ENCODE data around the gene AXDND1. TPM values are rescaled to one million over a fixed set of nuclear protein-coding genes. Genes with fewer than 3 reads are reported as not detected.

AXDND1 gene
- total RNA-seq, 1 donor from 2014 or later: not detected

- intact Hi-C loops (cut with DNase I): no loop called here
- no peak for TF ChIP-seq POLR2AphosphoS5 (IDR thresholded peaks at IDR 0.05; ENCODE audit: insufficient read depth in 1 of 2, low read depth in 1 of 2)
- TF ChIP-seq POLR2A (IDR thresholded peaks at IDR 0.05): no peak
- TF ChIP-seq, protein P1, sequence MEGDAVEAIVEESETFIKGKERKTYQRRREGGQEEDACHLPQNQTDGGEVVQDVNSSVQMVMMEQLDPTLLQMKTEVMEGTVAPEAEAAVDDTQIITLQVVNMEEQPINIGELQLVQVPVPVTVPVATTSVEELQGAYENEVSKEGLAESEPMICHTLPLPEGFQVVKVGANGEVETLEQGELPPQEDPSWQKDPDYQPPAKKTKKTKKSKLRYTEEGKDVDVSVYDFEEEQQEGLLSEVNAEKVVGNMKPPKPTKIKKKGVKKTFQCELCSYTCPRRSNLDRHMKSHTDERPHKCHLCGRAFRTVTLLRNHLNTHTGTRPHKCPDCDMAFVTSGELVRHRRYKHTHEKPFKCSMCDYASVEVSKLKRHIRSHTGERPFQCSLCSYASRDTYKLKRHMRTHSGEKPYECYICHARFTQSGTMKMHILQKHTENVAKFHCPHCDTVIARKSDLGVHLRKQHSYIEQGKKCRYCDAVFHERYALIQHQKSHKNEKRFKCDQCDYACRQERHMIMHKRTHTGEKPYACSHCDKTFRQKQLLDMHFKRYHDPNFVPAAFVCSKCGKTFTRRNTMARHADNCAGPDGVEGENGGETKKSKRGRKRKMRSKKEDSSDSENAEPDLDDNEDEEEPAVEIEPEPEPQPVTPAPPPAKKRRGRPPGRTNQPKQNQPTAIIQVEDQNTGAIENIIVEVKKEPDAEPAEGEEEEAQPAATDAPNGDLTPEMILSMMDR (IDR thresholded peaks at IDR 0.05): no peak
- H3K36me3 ChIP-seq: no peaks in the 10 kb centered on the region
- H3K27ac ChIP-seq: no peak overlapping the region
- H3K4me1 ChIP-seq: peaks cover 12% of the 10 kb centered on the region
- DNase-seq (ENCODE audit: extremely low spot score in 2 of 2): no peak
- H3K9me3 ChIP-seq: no peaks in the 10 kb centered on the region
- H3K4me3 ChIP-seq: no peak overlapping the region
- H3K27me3 ChIP-seq: no peaks in the 10 kb centered on the region
Measured at GRCh38 chr1:179587336-179587735, 221.6 kb downstream of the AXDND1 start.

- no peak overlapping the region for H3K4me3 ChIP-seq
- H3K27ac ChIP-seq: no peak overlapping the region
- no peaks in the 10 kb centered on the region for H3K27me3 ChIP-seq
- peaks cover 12% of the 10 kb centered on the region for H3K4me1 ChIP-seq
- no peaks in the 10 kb centered on the region for H3K9me3 ChIP-seq
- DNase-seq (ENCODE audit: extremely low spot score in 2 of 2): no peak
- TF ChIP-seq, protein P1 (IDR thresholded peaks at IDR 0.05): no peak
- no peak for TF ChIP-seq POLR2AphosphoS5 (IDR thresholded peaks at IDR 0.05; ENCODE audit: insufficient read depth in 1 of 2, low read depth in 1 of 2)
- no peak for TF ChIP-seq POLR2A (IDR thresholded peaks at IDR 0.05)
- no peaks in the 10 kb centered on the region for H3K36me3 ChIP-seq
- intact Hi-C loops (cut with DNase I): no loop called here
Measured at GRCh38 chr1:179588425-179589024, 222.8 kb downstream of the AXDND1 start.

- no peaks in the 10 kb centered on the region for H3K36me3 ChIP-seq
- DNase-seq (ENCODE audit: extremely low spot score in 2 of 2): no peak
- intact Hi-C loops (cut with DNase I): no loop called here
- peaks cover 12% of the 10 kb centered on the region for H3K4me1 ChIP-seq
- H3K27me3 ChIP-seq: no peaks in the 10 kb centered on the region
- no peak overlapping the region for H3K27ac ChIP-seq
- H3K9me3 ChIP-seq: no peaks in the 10 kb centered on the region
- no peak overlapping the region for H3K4me3 ChIP-seq
- TF ChIP-seq POLR2A (IDR thresholded peaks at IDR 0.05) (no peak), POLR2AphosphoS5 (IDR thresholded peaks at IDR 0.05; ENCODE audit: insufficient read depth in 1 of 2, low read depth in 1 of 2) (no peak)
- TF ChIP-seq, protein P1 (IDR thresholded peaks at IDR 0.05): no peak
Measured at GRCh38 chr1:179589509-179589908, 223.7 kb downstream of the AXDND1 start.

DNA sequence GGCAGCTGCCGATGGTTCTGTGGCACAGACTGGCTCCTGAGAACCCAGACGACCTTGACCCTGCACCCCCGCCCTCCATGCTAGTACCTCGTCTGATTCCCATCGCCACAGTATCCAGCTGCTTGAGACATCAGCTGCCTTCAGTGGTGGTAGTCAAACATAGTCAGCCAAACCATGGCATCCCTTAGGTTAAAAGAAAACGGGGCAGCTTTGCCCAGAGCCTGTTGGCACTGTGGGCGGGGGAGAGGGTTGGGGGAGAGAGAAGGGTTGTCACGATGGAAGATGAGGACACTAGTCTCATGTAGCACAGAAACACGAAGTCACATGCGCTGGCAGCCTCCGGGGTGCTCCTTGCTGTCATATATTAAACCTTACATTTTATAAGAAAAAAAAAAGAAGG, 224.9 kb downstream of the AXDND1 start:
- TF ChIP-seq POLR2AphosphoS5 (IDR thresholded peaks at IDR 0.05; ENCODE audit: insufficient read depth in 1 of 2, low read depth in 1 of 2) (no peak), POLR2A (IDR thresholded peaks at IDR 0.05) (no peak)
- TF ChIP-seq, protein P1 (IDR thresholded peaks at IDR 0.05): no peak
- H3K27me3 ChIP-seq: no peaks in the 10 kb centered on the region
- H3K4me1 ChIP-seq: peaks cover 12% of the 10 kb centered on the region
- H3K36me3 ChIP-seq: no peaks in the 10 kb centered on the region
- H3K9me3 ChIP-seq: no peaks in the 10 kb centered on the region
- H3K4me3 ChIP-seq: no peak overlapping the region
- H3K27ac ChIP-seq: no peak overlapping the region
- intact Hi-C loops (cut with DNase I): no loop called here
- DNase-seq (ENCODE audit: extremely low spot score in 2 of 2): no peak

DNA sequence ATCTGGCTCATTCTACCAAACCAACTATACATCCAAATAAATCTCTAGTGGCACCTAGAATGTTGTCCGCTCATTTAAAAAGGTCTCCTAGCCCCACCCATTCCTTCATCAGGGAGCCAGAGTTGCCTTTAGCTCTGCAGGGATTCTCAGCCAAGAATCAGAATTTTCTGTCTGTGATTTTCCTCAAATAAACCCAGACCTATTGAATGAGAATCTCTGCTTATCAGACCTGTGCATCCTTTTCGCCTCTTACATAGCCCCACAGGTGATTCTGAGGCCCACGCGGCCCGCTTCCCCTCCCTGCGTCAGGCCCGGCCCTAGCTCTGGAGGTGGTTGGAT, 225.5 kb downstream of the AXDND1 start:
- Histone ChIP-seq H3K27ac (no peak overlapping the region), H3K36me3 (no peaks in the 10 kb centered on the region), H3K4me3 (no peak overlapping the region), H3K4me1 (peaks cover 10% of the 10 kb centered on the region), H3K9me3 (no peaks in the 10 kb centered on the region), H3K27me3 (no peaks in the 10 kb centered on the region)
- DNase-seq (ENCODE audit: extremely low spot score in 2 of 2): no peak
- intact Hi-C loops (cut with DNase I): no loop called here
- TF ChIP-seq, protein P1 (IDR thresholded peaks at IDR 0.05): no peak
- TF ChIP-seq POLR2AphosphoS5 (IDR thresholded peaks at IDR 0.05; ENCODE audit: insufficient read depth in 1 of 2, low read depth in 1 of 2) (no peak), POLR2A (IDR thresholded peaks at IDR 0.05) (no peak)

All from vagina (tissue), 2 donors.